ENCODE results near the gene COL1A2. TPM values are rescaled to one million over a fixed set of nuclear protein-coding genes. Genes with fewer than 3 reads are reported as not detected.

The COL1A2 gene
- polyA plus RNA-seq, 3 donors: not detected

- Histone ChIP-seq H3K36me3 (replicated peaks in 1 of 2; ENCODE audit: control insufficient read depth in 1 of 2, insufficient read depth in 2 of 2, low read length in 2 of 2) (no peaks in the 10 kb centered on the region), H3K9ac (ENCODE audit: insufficient read depth, low read length, poor library complexity, severe bottlenecking) (no peak overlapping the region), H3K27ac (ENCODE audit: low read depth in 1 of 2, low read length in 2 of 2) (no peak overlapping the region), H3K4me1 (ENCODE audit: control insufficient read depth in 1 of 2, insufficient read depth in 2 of 2, low read length in 2 of 2) (no peaks in the 10 kb centered on the region), H4K20me1 (ENCODE audit: insufficient read depth, low read length) (no peaks in the 10 kb centered on the region), H3K27me3 (ENCODE audit: control insufficient read depth in 2 of 2, insufficient read depth in 2 of 2, low read length in 2 of 2) (no peaks in the 10 kb centered on the region), H3K9me3 (replicated peaks in 1 of 2; ENCODE audit: control insufficient read depth in 1 of 2, insufficient read depth in 1 of 2, low read length in 2 of 2) (no peaks in the 10 kb centered on the region), H2AFZ (ENCODE audit: insufficient read depth, low read depth, low read length, poor library complexity, severe bottlenecking) (no peak overlapping the region), H3K79me2 (ENCODE audit: insufficient read depth, low read length) (no peaks in the 10 kb centered on the region), H3K4me2 (replicated peaks; ENCODE audit: extremely low read depth, low read length, poor library complexity, severe bottlenecking) (no peak overlapping the region), H3K4me3 (replicated peaks in 1 of 3; ENCODE audit: low read depth in 2 of 3, low read length in 3 of 3) (no peak overlapping the region)
- Mint-ChIP-seq H3K27ac (no peak overlapping the region), H3K9me3 (peaks cover 0 to 3% (median 0%) of the 10 kb centered on the region in 7 donors), H3K4me3 (no peak overlapping the region), H3K36me3 (no peaks in the 10 kb centered on the region), H3K27me3 (ENCODE audit: low read depth in 3 of 3) (peaks cover 0 to 2% (median under 1%) of the 10 kb centered on the region in 3 donors), H3K4me1 (no peaks in the 10 kb centered on the region)
- intact Hi-C loops (cut with micrococcal nuclease): no loop called here
- no peak for TF ChIP-seq CTCF (IDR thresholded peaks at IDR 0.05)
- WGBS (ENCODE audit: insufficient coverage): 89% methylated on average over 1 of the region's 6 CpGs
- no peak for DNase-seq
Observed at GRCh38 chr7:94420328-94420727, 25.6 kb downstream of the COL1A2 start.

- Histone ChIP-seq H3K4me1 (ENCODE audit: control insufficient read depth in 1 of 2, insufficient read depth in 2 of 2, low read length in 2 of 2) (no peaks in the 10 kb centered on the region), H3K4me2 (replicated peaks; ENCODE audit: extremely low read depth, low read length, poor library complexity, severe bottlenecking) (no peak overlapping the region), H3K27ac (ENCODE audit: low read depth in 1 of 2, low read length in 2 of 2) (no peak overlapping the region), H3K9me3 (replicated peaks in 1 of 2; ENCODE audit: control insufficient read depth in 1 of 2, insufficient read depth in 1 of 2, low read length in 2 of 2) (no peaks in the 10 kb centered on the region), H3K9ac (ENCODE audit: insufficient read depth, low read length, poor library complexity, severe bottlenecking) (no peak overlapping the region), H3K79me2 (ENCODE audit: insufficient read depth, low read length) (no peaks in the 10 kb centered on the region), H2AFZ (ENCODE audit: insufficient read depth, low read depth, low read length, poor library complexity, severe bottlenecking) (no peak overlapping the region), H4K20me1 (ENCODE audit: insufficient read depth, low read length) (no peaks in the 10 kb centered on the region), H3K4me3 (replicated peaks in 1 of 3; ENCODE audit: low read depth in 2 of 3, low read length in 3 of 3) (no peak overlapping the region), H3K27me3 (ENCODE audit: control insufficient read depth in 2 of 2, insufficient read depth in 2 of 2, low read length in 2 of 2) (no peaks in the 10 kb centered on the region), H3K36me3 (replicated peaks in 1 of 2; ENCODE audit: control insufficient read depth in 1 of 2, insufficient read depth in 2 of 2, low read length in 2 of 2) (no peaks in the 10 kb centered on the region)
- Mint-ChIP-seq H3K27me3 (ENCODE audit: low read depth in 3 of 3) (peaks cover 0 to 2% (median 2%) of the 10 kb centered on the region in 3 donors), H3K36me3 (no peaks in the 10 kb centered on the region), H3K9me3 (peaks cover 0 to 3% (median 0%) of the 10 kb centered on the region in 7 donors), H3K27ac (no peak overlapping the region), H3K4me3 (no peak overlapping the region), H3K4me1 (no peaks in the 10 kb centered on the region)
- no peak for DNase-seq
- TF ChIP-seq CTCF (IDR thresholded peaks at IDR 0.05): no peak
- WGBS (ENCODE audit: insufficient coverage): no CpG with 5 or more reads among the region's 3 CpGs
- intact Hi-C loops (cut with micrococcal nuclease): no loop called here
Observed at GRCh38 chr7:94421681-94422080, 27.0 kb downstream of the COL1A2 start.
